ENCODE measurements around the gene PTGS1.

Gene PTGS1

GRCh38 chr9:122378236-122378635 is 7.4 kb downstream of the PTGS1 start:
- DNase-seq (ENCODE audit: extremely low spot score): no peak
- ChIA-PET POLR2A (no interaction called here), CTCF (interaction anchor here (1.2 to 2.3 kb wide), 4 partner anchors 11 to 280 kb away, joined by 3 to 7 read pairs (median 6); no protein-coding TSS in a partner anchor)
- TF ChIP-seq, protein P1, sequence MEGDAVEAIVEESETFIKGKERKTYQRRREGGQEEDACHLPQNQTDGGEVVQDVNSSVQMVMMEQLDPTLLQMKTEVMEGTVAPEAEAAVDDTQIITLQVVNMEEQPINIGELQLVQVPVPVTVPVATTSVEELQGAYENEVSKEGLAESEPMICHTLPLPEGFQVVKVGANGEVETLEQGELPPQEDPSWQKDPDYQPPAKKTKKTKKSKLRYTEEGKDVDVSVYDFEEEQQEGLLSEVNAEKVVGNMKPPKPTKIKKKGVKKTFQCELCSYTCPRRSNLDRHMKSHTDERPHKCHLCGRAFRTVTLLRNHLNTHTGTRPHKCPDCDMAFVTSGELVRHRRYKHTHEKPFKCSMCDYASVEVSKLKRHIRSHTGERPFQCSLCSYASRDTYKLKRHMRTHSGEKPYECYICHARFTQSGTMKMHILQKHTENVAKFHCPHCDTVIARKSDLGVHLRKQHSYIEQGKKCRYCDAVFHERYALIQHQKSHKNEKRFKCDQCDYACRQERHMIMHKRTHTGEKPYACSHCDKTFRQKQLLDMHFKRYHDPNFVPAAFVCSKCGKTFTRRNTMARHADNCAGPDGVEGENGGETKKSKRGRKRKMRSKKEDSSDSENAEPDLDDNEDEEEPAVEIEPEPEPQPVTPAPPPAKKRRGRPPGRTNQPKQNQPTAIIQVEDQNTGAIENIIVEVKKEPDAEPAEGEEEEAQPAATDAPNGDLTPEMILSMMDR (IDR thresholded peaks at IDR 0.05; ENCODE audit: control extremely low read depth, extremely low read depth, low read depth, missing control alignments): no peak

- TF ChIP-seq, protein P1 (IDR thresholded peaks at IDR 0.05; ENCODE audit: control extremely low read depth, extremely low read depth, low read depth, missing control alignments): peak; percentile 13
- CTCF ChIA-PET: interaction anchor here (1.2 to 2.3 kb wide), 5 partner anchors 10 to 281 kb away, joined by 3 to 7 read pairs (median 5); no protein-coding TSS in a partner anchor
- POLR2A ChIA-PET: no interaction called here
- DNase-seq (ENCODE audit: extremely low spot score): no peak
Measured at GRCh38 chr9:122379340-122379739, 8.5 kb downstream of the PTGS1 start.

- no peak for DNase-seq (ENCODE audit: extremely low spot score)
- ChIA-PET CTCF (interaction anchor here (1.6 to 2.1 kb wide), 3 partner anchors 13 to 85 kb away, joined by 4 to 7 read pairs (median 4); no protein-coding TSS in a partner anchor), POLR2A (no interaction called here)
- TF ChIP-seq, protein P1 (IDR thresholded peaks at IDR 0.05; ENCODE audit: control extremely low read depth, extremely low read depth, low read depth, missing control alignments): no peak
Measured at GRCh38 chr9:122380293-122380692, 9.5 kb downstream of the PTGS1 start.

DNA sequence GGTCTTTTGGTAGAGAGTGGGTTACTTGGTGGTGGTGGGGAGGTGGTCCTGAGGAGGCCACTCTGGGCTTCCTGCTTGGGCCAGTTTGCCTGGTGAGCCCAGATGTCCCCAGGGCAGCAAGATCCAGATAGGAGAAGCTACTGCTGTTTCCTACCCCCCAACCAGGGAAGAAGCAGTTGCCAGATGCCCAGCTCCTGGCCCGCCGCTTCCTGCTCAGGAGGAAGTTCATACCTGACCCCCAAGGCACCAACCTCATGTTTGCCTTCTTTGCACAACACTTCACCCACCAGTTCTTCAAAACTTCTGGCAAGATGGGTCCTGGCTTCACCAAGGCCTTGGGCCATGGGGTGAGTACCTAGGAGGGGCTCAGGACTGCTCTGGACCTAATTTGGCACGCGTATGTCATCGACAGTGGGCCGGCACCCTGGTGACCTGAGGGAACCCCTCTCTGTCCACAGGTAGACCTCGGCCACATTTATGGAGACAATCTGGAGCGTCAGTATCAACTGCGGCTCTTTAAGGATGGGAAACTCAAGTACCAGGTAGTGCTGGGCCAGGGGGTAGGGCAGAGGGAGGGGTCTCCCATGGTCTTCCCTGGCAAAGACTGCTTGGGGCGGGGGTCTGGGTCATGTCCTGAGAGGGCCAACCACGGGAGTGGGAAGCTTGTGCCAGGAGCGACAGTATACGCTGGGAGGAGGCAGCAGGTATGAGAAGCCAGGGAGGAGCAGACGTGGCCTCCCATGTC is 10.6 kb downstream of the PTGS1 start:
- ChIA-PET POLR2A (no interaction called here), CTCF (interaction anchor here (1.1 to 2.1 kb wide), 3 partner anchors 10 to 84 kb away, joined by 3 to 4 read pairs (median 4); no protein-coding TSS in a partner anchor)
- DNase-seq (ENCODE audit: extremely low spot score): no peak
- TF ChIP-seq, protein P1 (IDR thresholded peaks at IDR 0.05; ENCODE audit: control extremely low read depth, extremely low read depth, low read depth, missing control alignments): no peak

- ChIA-PET CTCF (interaction anchor here (1.1 to 1.2 kb wide), 2 partner anchors 8 to 33 kb away, joined by 3 to 4 read pairs; no protein-coding TSS in a partner anchor), POLR2A (no interaction called here)
- no peak for DNase-seq (ENCODE audit: extremely low spot score)
- TF ChIP-seq, protein P1 (IDR thresholded peaks at IDR 0.05; ENCODE audit: control extremely low read depth, extremely low read depth, low read depth, missing control alignments): no peak
Measured at GRCh38 chr9:122382901-122383850, 12.4 kb downstream of the PTGS1 start.

GRCh38 chr9:122383992-122384461 is 13.2 kb downstream of the PTGS1 start:
- no peak for DNase-seq (ENCODE audit: extremely low spot score)
- TF ChIP-seq, protein P1 (IDR thresholded peaks at IDR 0.05; ENCODE audit: control extremely low read depth, extremely low read depth, low read depth, missing control alignments): no peak
- POLR2A ChIA-PET: no interaction called here
- CTCF ChIA-PET: interaction anchor here (2.3 kb wide), 1 partner anchor 10 kb away, joined by 6 read pairs; no protein-coding TSS in a partner anchor

All from GM10248 (cell line).